Measurements from ENCODE around the gene NUP133. TPM values are rescaled to one million over a fixed set of nuclear protein-coding genes. Genes with fewer than 3 reads are reported as not detected.

The NUP133 gene
- polyA plus RNA-seq, 3 donors: 9.0 to 12.8 (median 12.4) TPM

DNA sequence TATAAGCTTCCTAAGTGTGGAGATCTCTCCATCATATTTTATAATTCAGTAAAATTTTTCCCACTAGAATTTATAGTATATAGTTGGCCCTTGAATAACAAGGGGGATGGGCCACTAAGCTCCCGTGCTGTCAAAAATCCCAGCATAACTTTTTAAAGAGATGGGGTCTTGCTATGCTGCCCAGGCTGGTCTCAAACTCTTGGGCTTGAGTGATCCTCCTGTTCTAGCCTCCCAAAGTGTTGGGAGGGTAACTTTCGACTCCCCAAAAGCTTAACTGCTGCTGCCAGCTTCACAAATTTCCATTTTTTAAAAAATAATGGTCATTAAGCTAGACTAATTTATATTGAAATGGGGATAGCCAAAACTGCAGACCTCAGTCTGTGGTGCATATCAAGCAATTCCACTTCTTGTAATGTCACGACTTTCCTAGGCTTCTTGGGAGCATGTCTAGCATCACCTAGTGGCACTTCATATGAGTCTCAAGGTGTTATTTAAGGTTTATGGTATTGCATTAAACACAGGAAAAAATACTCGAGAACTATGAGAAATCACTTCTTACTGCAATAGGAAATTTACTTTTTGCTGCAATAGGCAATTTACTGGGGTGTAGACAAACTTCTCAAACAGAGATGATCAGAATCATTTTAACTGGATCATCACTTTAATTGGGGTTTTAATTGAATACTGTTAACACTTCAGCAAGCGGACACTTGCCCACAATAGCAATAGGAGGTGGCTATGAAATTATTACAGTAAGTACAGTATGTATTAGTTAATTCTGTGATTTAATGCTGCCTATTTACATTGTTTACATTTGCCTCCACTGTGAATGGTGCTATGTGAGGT is 55.0 kb downstream of the NUP133 start:
- Histone ChIP-seq H4K20me1 (ENCODE audit: insufficient read depth, low read length) (no peaks in the 10 kb centered on the region), H3K9me3 (replicated peaks in 1 of 2; ENCODE audit: control insufficient read depth in 1 of 2, insufficient read depth in 1 of 2, low read length in 2 of 2) (no peaks in the 10 kb centered on the region), H3K4me3 (replicated peaks in 1 of 3; ENCODE audit: low read depth in 2 of 3, low read length in 3 of 3) (no peak overlapping the region), H3K36me3 (replicated peaks in 1 of 2; ENCODE audit: control insufficient read depth in 1 of 2, insufficient read depth in 2 of 2, low read length in 2 of 2) (peaks cover 63 to 94% of the 10 kb centered on the region in 2 donors), H3K79me2 (ENCODE audit: insufficient read depth, low read length) (no peaks in the 10 kb centered on the region), H3K27me3 (ENCODE audit: control insufficient read depth in 2 of 2, insufficient read depth in 2 of 2, low read length in 2 of 2) (no peaks in the 10 kb centered on the region), H3K27ac (ENCODE audit: low read depth in 1 of 2, low read length in 2 of 2) (no peak overlapping the region), H3K9ac (ENCODE audit: insufficient read depth, low read length, poor library complexity, severe bottlenecking) (no peak overlapping the region), H3K4me2 (replicated peaks; ENCODE audit: extremely low read depth, low read length, poor library complexity, severe bottlenecking) (no peak overlapping the region), H3K4me1 (ENCODE audit: control insufficient read depth in 1 of 2, insufficient read depth in 2 of 2, low read length in 2 of 2) (no peaks in the 10 kb centered on the region), H2AFZ (ENCODE audit: insufficient read depth, low read depth, low read length, poor library complexity, severe bottlenecking) (no peak overlapping the region)
- H3K27me3 Mint-ChIP-seq (ENCODE audit: low read depth in 3 of 3): no peaks in the 10 kb centered on the region
- no peaks in the 10 kb centered on the region for H3K4me1 Mint-ChIP-seq
- intact Hi-C loops (cut with micrococcal nuclease): no loop called here
- peaks cover 69 to 86% of the 10 kb centered on the region in 2 donors for H3K36me3 Mint-ChIP-seq
- 100% methylated on average over 1 of the region's 5 CpGs for WGBS (ENCODE audit: insufficient coverage)
- peaks cover 0 to 2% (median 0%) of the 10 kb centered on the region in 7 donors for H3K9me3 Mint-ChIP-seq
- H3K4me3 Mint-ChIP-seq: no peak overlapping the region
- DNase-seq: peak in 1 of 3 donors; percentile 3
- TF ChIP-seq, protein P1, sequence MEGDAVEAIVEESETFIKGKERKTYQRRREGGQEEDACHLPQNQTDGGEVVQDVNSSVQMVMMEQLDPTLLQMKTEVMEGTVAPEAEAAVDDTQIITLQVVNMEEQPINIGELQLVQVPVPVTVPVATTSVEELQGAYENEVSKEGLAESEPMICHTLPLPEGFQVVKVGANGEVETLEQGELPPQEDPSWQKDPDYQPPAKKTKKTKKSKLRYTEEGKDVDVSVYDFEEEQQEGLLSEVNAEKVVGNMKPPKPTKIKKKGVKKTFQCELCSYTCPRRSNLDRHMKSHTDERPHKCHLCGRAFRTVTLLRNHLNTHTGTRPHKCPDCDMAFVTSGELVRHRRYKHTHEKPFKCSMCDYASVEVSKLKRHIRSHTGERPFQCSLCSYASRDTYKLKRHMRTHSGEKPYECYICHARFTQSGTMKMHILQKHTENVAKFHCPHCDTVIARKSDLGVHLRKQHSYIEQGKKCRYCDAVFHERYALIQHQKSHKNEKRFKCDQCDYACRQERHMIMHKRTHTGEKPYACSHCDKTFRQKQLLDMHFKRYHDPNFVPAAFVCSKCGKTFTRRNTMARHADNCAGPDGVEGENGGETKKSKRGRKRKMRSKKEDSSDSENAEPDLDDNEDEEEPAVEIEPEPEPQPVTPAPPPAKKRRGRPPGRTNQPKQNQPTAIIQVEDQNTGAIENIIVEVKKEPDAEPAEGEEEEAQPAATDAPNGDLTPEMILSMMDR (IDR thresholded peaks at IDR 0.05): peak; percentile 27
- no peak overlapping the region for H3K27ac Mint-ChIP-seq

DNA sequence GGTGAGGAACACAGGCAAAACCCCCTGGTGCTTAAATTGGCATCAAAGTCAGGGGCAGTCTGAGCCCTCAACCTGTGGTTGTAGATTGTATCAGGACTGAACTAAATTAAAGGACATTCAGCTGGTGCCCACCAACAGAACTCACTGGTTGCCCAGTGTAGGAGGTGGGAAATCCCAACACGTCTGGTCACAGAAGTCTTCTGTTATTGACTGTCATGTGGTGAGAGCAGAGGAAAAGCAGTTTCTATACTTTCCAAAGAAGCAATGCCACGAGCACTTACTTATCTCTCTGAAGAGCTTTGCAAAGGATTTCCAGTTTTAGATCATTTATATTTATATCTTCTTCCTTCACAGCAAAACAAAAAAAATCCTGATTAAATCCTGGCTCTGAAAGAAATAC is 59.3 kb downstream of the NUP133 start:
- TF ChIP-seq, protein P1 (IDR thresholded peaks at IDR 0.05): no peak
- Histone ChIP-seq H3K9ac (ENCODE audit: insufficient read depth, low read length, poor library complexity, severe bottlenecking) (no peak overlapping the region), H4K20me1 (ENCODE audit: insufficient read depth, low read length) (no peaks in the 10 kb centered on the region), H3K9me3 (replicated peaks in 1 of 2; ENCODE audit: control insufficient read depth in 1 of 2, insufficient read depth in 1 of 2, low read length in 2 of 2) (no peaks in the 10 kb centered on the region), H3K4me2 (replicated peaks; ENCODE audit: extremely low read depth, low read length, poor library complexity, severe bottlenecking) (no peak overlapping the region), H3K27me3 (ENCODE audit: control insufficient read depth in 2 of 2, insufficient read depth in 2 of 2, low read length in 2 of 2) (no peaks in the 10 kb centered on the region), H3K4me3 (replicated peaks in 1 of 3; ENCODE audit: low read depth in 2 of 3, low read length in 3 of 3) (no peak overlapping the region), H3K36me3 (replicated peaks in 1 of 2; ENCODE audit: control insufficient read depth in 1 of 2, insufficient read depth in 2 of 2, low read length in 2 of 2) (peaks cover 62 to 91% of the 10 kb centered on the region in 2 donors), H2AFZ (ENCODE audit: insufficient read depth, low read depth, low read length, poor library complexity, severe bottlenecking) (no peak overlapping the region), H3K27ac (ENCODE audit: low read depth in 1 of 2, low read length in 2 of 2) (no peak overlapping the region), H3K4me1 (ENCODE audit: control insufficient read depth in 1 of 2, insufficient read depth in 2 of 2, low read length in 2 of 2) (no peaks in the 10 kb centered on the region), H3K79me2 (ENCODE audit: insufficient read depth, low read length) (no peaks in the 10 kb centered on the region)
- H3K4me3 Mint-ChIP-seq: no peak overlapping the region
- intact Hi-C loops (cut with micrococcal nuclease): no loop called here
- peaks cover 0 to 2% (median 0%) of the 10 kb centered on the region in 7 donors for H3K9me3 Mint-ChIP-seq
- no peaks in the 10 kb centered on the region for H3K4me1 Mint-ChIP-seq
- no CpG with 5 or more reads among the region's 2 CpGs for WGBS (ENCODE audit: insufficient coverage)
- peaks cover 60 to 86% of the 10 kb centered on the region in 2 donors for H3K36me3 Mint-ChIP-seq
- no peak for DNase-seq
- no peaks in the 10 kb centered on the region for H3K27me3 Mint-ChIP-seq (ENCODE audit: low read depth in 3 of 3)
- H3K27ac Mint-ChIP-seq: peak overlapping the region in 1 of 7 donors; percentile 66
